A549 (cell line): ENCODE measurements around the gene PARD6G. TPM values are rescaled to one million over a fixed set of nuclear protein-coding genes. Genes with fewer than 3 reads are reported as not detected.

Experiments
- ATAC-seq, 2 experiments: fragments of 200-7000 bp in 1 of 2; fragments of >200 bp in 1 of 2; cut with Nextera tagmentation in 1 of 2; cut with Tn5 transposase in 1 of 2; 3 replicates each; pipeline versions ENCODE4 v1.8.0 to v1.9.1; 2018 to 2020; ENCODE audit warnings: mild to moderate bottlenecking in 1 of 2, moderate library complexity in 1 of 2
- CTCF ChIA-PET: fragments of 300-600 bp; sonication (Branson Sonifier 250); formaldehyde crosslinking; extraction: SDS; loops from one replicate; lab custom pipeline; 2021; ENCODE audit warnings: antibody characterized with exemption, inconsistent platforms; lab: Yijun Ruan, JAX
- POLR2A ChIA-PET: fragments of 350-600 bp; formaldehyde crosslinking; extraction: SDS; loops from one replicate; lab custom pipeline; 2021; ENCODE audit warnings: antibody characterized with exemption, inconsistent platforms; lab: Yijun Ruan, JAX
- DNase-seq, 2 experiments: peaks; one replicate each; pipeline versions ENCODE4 v3.0.0 to v3.0.0-alpha.2; 2011 to 2016; ENCODE audit warnings: low read depth in 1 of 2, low spot score in 1 of 2
- FAIRE-seq: peaks from 2 replicates; lab custom pipeline; 2011; peaks lifted over from hg19 to GRCh38; lab: Jason Lieb, UNC
- H3K27ac ChIP-seq, 2 experiments: fragments of >200 bp; sonication (Bioruptor Twin); formaldehyde crosslinking; 3 replicates each; pipeline ENCODE4 v1.5.1; 2016 to 2017
- H3K4me1 ChIP-seq: fragments of >200 bp; sonication (Bioruptor Twin); formaldehyde crosslinking; 3 replicates; pipeline ENCODE4 v1.6.1; 2016
- H3K4me2 ChIP-seq: fragments of >200 bp; sonication (Bioruptor Twin); formaldehyde crosslinking; 3 replicates; pipeline ENCODE4 v1.6.1; 2016
- H3K4me3 ChIP-seq: fragments of >200 bp; sonication (Bioruptor Twin); formaldehyde crosslinking; 3 replicates; pipeline ENCODE4 v1.5.1; 2016
- H3K9me3 ChIP-seq: fragments of >200 bp; sonication (Bioruptor Twin); formaldehyde crosslinking; 3 replicates; pipeline ENCODE4 v1.6.1; 2016
- CBX2 ChIP-seq: fragments of 200-600 bp; sonication (generic); IDR thresholded peaks from 2 replicates; pipeline ENCODE4 v1.6.1; 2016; ENCODE audit warnings: low read depth, mild to moderate bottlenecking, borderline replicate concordance
- CBX8 ChIP-seq: fragments of 200-600 bp; sonication (generic); IDR thresholded peaks from 2 replicates; pipeline ENCODE4 v1.6.1; 2016
- CHD2 ChIP-seq: fragments of 150-350 bp; IDR thresholded peaks from 2 replicates; pipeline ENCODE4 v1.6.1; 2014; ENCODE audit warnings: low read length; ENCODE audit not compliant: partially characterized antibody
- HEYL ChIP-seq: fragments of 250-450 bp; sonication (Bioruptor Pico); IDR thresholded peaks from 2 replicates; pipeline ENCODE4 v1.8.0; 2021; ENCODE audit warnings: mild to moderate bottlenecking, moderate library complexity
- HOXB13 ChIP-seq: fragments of 250-450 bp; sonication (Bioruptor Pico); IDR thresholded peaks from 2 replicates; pipeline ENCODE4 v1.5.0; 2020; ENCODE audit warnings: low read depth, mild to moderate bottlenecking, moderate library complexity
- MAFK ChIP-seq: fragments of 450-650 bp; IDR thresholded peaks from 2 replicates; pipeline ENCODE4 v1.6.1; 2014; ENCODE audit not compliant: partially characterized antibody
- NR3C1 ChIP-seq: fragments of >200 bp; sonication (Bioruptor Twin); formaldehyde crosslinking; IDR thresholded peaks from 3 replicates; pipeline ENCODE4 v1.6.1; 2017
- PBX3 ChIP-seq: IDR thresholded peaks from 2 replicates; pipeline ENCODE4 v1.6.1; 2012
- PHF8 ChIP-seq: fragments of 200-600 bp; sonication (generic); IDR thresholded peaks from 2 replicates; pipeline ENCODE4 v1.6.1; 2016; ENCODE audit warnings: low read depth, mild to moderate bottlenecking, antibody characterized with exemption, moderate library complexity, borderline replicate concordance
- POLR2AphosphoS2 ChIP-seq: conservative IDR thresholded peaks from 2 replicates; pipeline ENCODE4 v1.6.1; 2012; ENCODE audit warnings: low read length, improper control_type of control experiment, inconsistent platforms
- RAD21 ChIP-seq, 2 experiments: fragments of >200 bp in 1 of 2; sonication (Bioruptor Twin) in 1 of 2; formaldehyde crosslinking in 1 of 2; IDR thresholded peaks in 1 of 2; conservative IDR thresholded peaks in 1 of 2; 2 replicates in 1 of 2; 3 replicates in 1 of 2; pipeline ENCODE4 v1.6.1; 2012 to 2018; ENCODE audit warnings: inconsistent platforms in 1 of 2
- ZSCAN20 ChIP-seq: fragments of 250-450 bp; sonication (Bioruptor Pico); IDR thresholded peaks from 2 replicates; pipeline ENCODE4 v1.8.0; 2022; ENCODE audit warnings: mild to moderate bottlenecking, moderate library complexity
- WGBS: methylation state at CpG from one replicate; pipeline ENCODE4 v1.1.6; 2017; ENCODE audit errors: missing lambda C conversion rate; 5-methylcytosine and 5-hydroxymethylcytosine counted together
- polyA plus RNA-seq, 4 experiments: library from polyadenylated mRNA; depleted of rRNA in 3 of 4; stranded (reverse); fragments of >200 nt; fragmentation: RNase III in 1 of 4; extraction: RNeasy Plus Mini Kit Qiagen cat#74134 plus additional on column Dnase treatment in 1 of 4; gene quantifications; 2 replicates in 3 of 4; 3 replicates in 1 of 4; pipeline ENCODE4 v1.2.3, GENCODE V29; 2011 to 2017
- TF ChIP-seq, protein P1 (sequence below): fragments of 250-450 bp; sonication (Bioruptor Pico); IDR thresholded peaks from 2 replicates; pipeline ENCODE4 v1.5.0; 2020; ENCODE audit warnings: low read depth, mild to moderate bottlenecking, moderate library complexity

PARD6G gene
- polyA plus RNA-seq, 2 of the 4 experiments (the other 2 are of a cell fraction), result 1.6 to 2.3 TPM

DNA sequence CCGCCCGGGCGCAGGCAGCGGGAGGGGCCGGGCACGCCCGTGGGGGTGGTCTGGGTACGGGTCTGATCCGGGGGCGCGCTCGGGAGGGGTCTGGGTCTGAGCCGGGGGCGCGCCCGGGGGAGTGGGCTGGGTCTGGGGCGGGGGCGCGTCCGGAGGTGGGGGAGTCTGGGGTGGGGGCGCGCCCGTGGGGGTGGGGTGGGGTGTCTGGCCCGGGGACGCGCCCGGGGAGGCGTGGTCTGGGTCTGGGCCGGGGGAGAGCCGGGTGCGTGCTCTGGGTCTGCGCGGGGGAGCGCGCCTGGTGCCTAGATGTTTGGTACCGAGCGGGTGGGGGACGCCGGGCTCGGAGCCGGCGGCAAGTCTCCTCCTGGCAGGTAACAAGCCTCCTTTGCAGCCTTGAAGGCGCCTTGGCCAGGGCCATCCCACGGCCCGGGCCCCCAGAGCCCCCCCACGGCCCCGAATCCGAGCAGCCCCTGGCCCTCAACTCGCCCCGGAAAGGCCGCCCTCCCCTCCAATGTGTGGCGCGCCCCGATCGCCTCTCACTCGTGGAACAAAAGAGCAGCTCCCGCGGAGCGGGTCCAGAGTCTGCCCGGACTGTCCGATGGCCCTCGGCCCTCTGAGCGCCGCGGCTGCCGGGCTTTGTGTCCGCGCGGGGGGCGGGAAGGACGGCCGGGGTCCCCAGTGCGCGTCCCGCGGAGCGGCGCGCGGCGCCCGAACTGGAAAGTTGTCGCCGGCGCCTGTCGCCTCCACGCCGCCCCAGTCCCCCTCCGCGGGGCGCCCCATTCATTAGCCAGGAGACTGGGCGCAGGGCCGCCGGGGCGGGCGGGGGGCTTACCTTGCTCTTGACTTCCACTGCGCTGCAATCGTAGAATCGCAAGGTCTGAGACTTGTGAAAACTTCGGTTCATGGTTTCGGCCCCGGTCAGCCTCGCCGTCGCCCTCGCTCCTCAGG lies 595 bp downstream of the PARD6G start:
- CTCF ChIA-PET, result interaction anchor here (0.7 to 3.6 kb wide), 4 partner anchors 9 to 46 kb away, joined by 3 to 15 read pairs (median 3); no protein-coding TSS in a partner anchor
- peak overlapping the region; percentile 88 for H3K4me3 ChIP-seq
- no peak for TF ChIP-seq ZSCAN20
- no peak for TF ChIP-seq CHD2
- TF ChIP-seq, protein P1, sequence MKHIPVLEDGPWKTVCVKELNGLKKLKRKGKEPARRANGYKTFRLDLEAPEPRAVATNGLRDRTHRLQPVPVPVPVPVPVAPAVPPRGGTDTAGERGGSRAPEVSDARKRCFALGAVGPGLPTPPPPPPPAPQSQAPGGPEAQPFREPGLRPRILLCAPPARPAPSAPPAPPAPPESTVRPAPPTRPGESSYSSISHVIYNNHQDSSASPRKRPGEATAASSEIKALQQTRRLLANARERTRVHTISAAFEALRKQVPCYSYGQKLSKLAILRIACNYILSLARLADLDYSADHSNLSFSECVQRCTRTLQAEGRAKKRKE (CRISPR knock-in tag), result no peak
- peak; percentile 40; the same call in 1 of the 2 replicates for TF ChIP-seq PHF8
- no peak for FAIRE-seq
- peak; percentile 44 to 66; a peak in 5 of 6 replicates for ATAC-seq
- WGBS, result no CpG with 5 or more reads among the region's 106 CpGs
- no peaks in the 10 kb centered on the region for H3K9me3 ChIP-seq
- H3K4me1 ChIP-seq, result no peaks in the 10 kb centered on the region
- POLR2A ChIA-PET, result no interaction called here
- H3K27ac ChIP-seq, result peak overlapping the region; percentile 69 to 88; a peak in 5 of 6 replicates
- peak overlapping the region; percentile 96 for H3K4me2 ChIP-seq
- DNase-seq, result peak in 1 of 2 experiments; percentile 10

- peak overlapping the region; percentile 88 for H3K4me3 ChIP-seq
- no peaks in the 10 kb centered on the region for H3K9me3 ChIP-seq
- FAIRE-seq (no peak), DNase-seq (no peak), ATAC-seq (no peak)
- POLR2A ChIA-PET, result no interaction called here
- CTCF ChIA-PET, result interaction anchor here (0.8 kb wide), 1 partner anchor 11 kb away, joined by 3 read pairs; no protein-coding TSS in a partner anchor
- H3K4me2 ChIP-seq, result peak overlapping the region; percentile 96
- H3K4me1 ChIP-seq, result no peaks in the 10 kb centered on the region
- H3K27ac ChIP-seq, result peak overlapping the region in 1 of 2 experiments; percentile 88; a peak in 3 of 6 replicates
- WGBS, result 93% methylated on average over 16 of the region's 31 CpGs
- no peak for TF ChIP-seq MAFK
Observed at GRCh38 chr18:80245781-80246444, 1.4 kb downstream of the PARD6G start.

- H3K27ac ChIP-seq, result no peak overlapping the region
- H3K9me3 ChIP-seq, result no peaks in the 10 kb centered on the region
- 96% methylated on average over 7 of the region's 10 CpGs for WGBS
- no peak for DNase-seq
- H3K4me3 ChIP-seq, result no peak overlapping the region
- TF ChIP-seq POLR2AphosphoS2, result no peak
- no peak for TF ChIP-seq CBX8
- ATAC-seq, result 0 out of 6 replicates have a peak, but pooled peaks of 1 of the 2 experiments have one; percentile 14
- H3K4me2 ChIP-seq, result no peak overlapping the region
- ChIA-PET CTCF (interaction anchor here (0.8 kb wide), 1 partner anchor 12 kb away, joined by 3 read pairs; no protein-coding TSS in a partner anchor), POLR2A (no interaction called here)
- no peak for FAIRE-seq
- H3K4me1 ChIP-seq, result no peaks in the 10 kb centered on the region
Observed at GRCh38 chr18:80244956-80245730, 2.2 kb downstream of the PARD6G start.

DNA sequence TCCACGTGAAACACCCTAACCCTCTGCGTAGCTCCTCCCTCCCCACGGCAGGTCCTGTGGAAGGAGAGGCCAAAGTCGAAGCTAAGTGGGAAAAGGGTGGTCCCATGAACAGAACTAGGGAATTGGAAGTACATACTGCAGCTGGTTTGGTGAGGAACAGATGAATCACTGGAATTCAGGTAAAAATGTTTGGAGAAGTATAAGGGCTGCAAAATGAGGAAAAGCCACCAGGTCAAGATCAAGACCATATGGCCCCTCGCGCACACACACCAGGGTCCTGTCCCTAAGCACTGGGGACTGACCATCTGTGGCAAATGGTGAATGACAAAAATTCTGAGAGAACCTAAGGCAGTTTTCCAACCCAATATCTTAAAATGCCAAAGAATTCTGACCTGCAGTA lies 3.1 kb downstream of the PARD6G start:
- FAIRE-seq (no peak), DNase-seq (no peak), ATAC-seq (no peak)
- Histone ChIP-seq H3K4me3 (no peak overlapping the region), H3K27ac (no peak overlapping the region), H3K4me1 (no peaks in the 10 kb centered on the region), H3K4me2 (no peak overlapping the region), H3K9me3 (no peaks in the 10 kb centered on the region)
- POLR2A ChIA-PET, result no interaction called here
- TF ChIP-seq RAD21 (conservative IDR thresholded peaks at IDR 0.05 in 1 of 2, IDR thresholded peaks at IDR 0.05 in 1 of 2) (no peak), NR3C1 (no peak), PBX3 (no peak), HOXB13 (no peak), HEYL (CRISPR knock-in tag) (no peak), CBX2 (no peak)
- WGBS, result 86% methylated on average over 6 of the region's 6 CpGs
- CTCF ChIA-PET, result interaction anchor here (2.1 kb wide), 1 partner anchor 10 kb away, joined by 5 read pairs; no protein-coding TSS in a partner anchor
